HEK293 (cell line): ENCODE results near the gene NOM1.

Source experiments
- CTCF ChIA-PET: fragments of 350-600 bp; formaldehyde crosslinking; extraction: SDS; loops from one replicate; lab custom pipeline; 2021; ENCODE audit warnings: antibody characterized with exemption; lab: Yijun Ruan, JAX
- POLR2A ChIA-PET: fragments of 300-600 bp; formaldehyde crosslinking; extraction: SDS; loops from one replicate; lab custom pipeline; 2020; ENCODE audit warnings: antibody characterized with exemption, inconsistent platforms; lab: Yijun Ruan, JAX
- H3K27ac ChIP-seq: fragments of 200-500 bp; sonication (Bioruptor generic); 2 replicates; pipeline ENCODE4 v1.5.1; 2014; ENCODE audit warnings: low read depth, low read length, control low read depth, inconsistent platforms; ENCODE audit errors: extremely low read depth
- H3K36me3 ChIP-seq, 2 experiments: fragments of 200-500 bp in 1 of 2; sonication (Bioruptor generic) in 1 of 2; 1 replicate in 1 of 2; 2 replicates in 1 of 2; pipeline ENCODE4 v1.5.1; 2014 to 2017; ENCODE audit warnings: inconsistent platforms in 2 of 2, low read length in 2 of 2; ENCODE audit not compliant: control insufficient read depth in 2 of 2, insufficient read depth in 1 of 2
- H3K4me1 ChIP-seq: fragments of 200-500 bp; sonication (Bioruptor generic); 2 replicates; pipeline ENCODE4 v1.5.1; 2014; ENCODE audit warnings: mild to moderate bottlenecking, low read length, inconsistent platforms; ENCODE audit not compliant: control insufficient read depth, insufficient read depth
- H3K4me3 ChIP-seq: 2 replicates; pipeline ENCODE4 v1.5.1; 2011; ENCODE audit warnings: low read depth, mild to moderate bottlenecking, control low read depth, low read length, moderate library complexity
- H3K9me3 ChIP-seq: fragments of 200-500 bp; sonication (Bioruptor generic); 2 replicates; pipeline ENCODE4 v1.5.1; 2014; ENCODE audit warnings: low read depth, low read length, inconsistent platforms; ENCODE audit not compliant: control insufficient read depth, insufficient read depth
- BCL6B ChIP-seq: fragments of 450-650 bp; formaldehyde crosslinking; IDR thresholded peaks from 2 replicates; pipeline ENCODE4 v1.5.1; 2017; ENCODE audit warnings: missing biosample characterization, missing genetic modification characterization
- GLIS2 ChIP-seq: fragments of 450-650 bp; formaldehyde crosslinking; IDR thresholded peaks from 2 replicates; pipeline ENCODE4 v1.5.1; 2016; ENCODE audit warnings: missing biosample characterization, missing genetic modification characterization
- HIC1 ChIP-seq: fragments of 450-650 bp; formaldehyde crosslinking; IDR thresholded peaks from 2 replicates; pipeline ENCODE4 v1.5.1; 2016; ENCODE audit warnings: missing biosample characterization, missing genetic modification characterization
- OSR2 ChIP-seq: fragments of 450-650 bp; formaldehyde crosslinking; IDR thresholded peaks from 2 replicates; pipeline ENCODE4 v1.5.1; 2016; ENCODE audit warnings: missing biosample characterization, missing genetic modification characterization
- OVOL3 ChIP-seq: fragments of 450-650 bp; formaldehyde crosslinking; IDR thresholded peaks from 2 replicates; pipeline ENCODE4 v1.5.1; 2016; ENCODE audit warnings: missing biosample characterization, missing genetic modification characterization
- PRDM1 ChIP-seq: fragments of 450-650 bp; formaldehyde crosslinking; IDR thresholded peaks from 2 replicates; pipeline ENCODE4; 2016; ENCODE audit warnings: missing biosample characterization, missing genetic modification characterization
- TCF7L2 ChIP-seq: IDR thresholded peaks from 2 replicates; pipeline ENCODE4 v1.6.1; 2011; ENCODE audit warnings: low read depth, mild to moderate bottlenecking, inconsistent platforms, low read length, moderate library complexity, borderline replicate concordance
- ZBTB17 ChIP-seq: fragments of 450-650 bp; formaldehyde crosslinking; IDR thresholded peaks from 2 replicates; pipeline ENCODE4 v1.5.1; 2016; ENCODE audit warnings: missing biosample characterization, missing genetic modification characterization
- ZBTB20 ChIP-seq: fragments of 450-650 bp; formaldehyde crosslinking; IDR thresholded peaks from 2 replicates; pipeline ENCODE4 v1.5.1; 2016; ENCODE audit warnings: missing biosample characterization, missing genetic modification characterization
- ZNF132 ChIP-seq: fragments of 450-650 bp; formaldehyde crosslinking; IDR thresholded peaks from 2 replicates; pipeline ENCODE4 v1.5.1; 2017; ENCODE audit warnings: missing biosample characterization, missing genetic modification characterization, borderline replicate concordance
- ZNF19 ChIP-seq: fragments of 450-650 bp; formaldehyde crosslinking; IDR thresholded peaks from 2 replicates; pipeline ENCODE4; 2016; ENCODE audit warnings: missing biosample characterization, missing genetic modification characterization, low read depth
- ZNF274 ChIP-seq, 2 experiments: fragments of 200-500 bp in 1 of 2; fragments of 450-650 bp in 1 of 2; sonication (Bioruptor generic) in 1 of 2; formaldehyde crosslinking in 1 of 2; IDR thresholded peaks; 2 replicates each; pipeline versions ENCODE4 v1.5.1 to v1.6.1; 2014 to 2016; ENCODE audit warnings: borderline replicate concordance in 1 of 2, inconsistent platforms in 1 of 2, low read length in 1 of 2, missing biosample characterization in 1 of 2, missing genetic modification characterization in 1 of 2
- ZNF292 ChIP-seq: fragments of 450-650 bp; formaldehyde crosslinking; IDR thresholded peaks from 2 replicates; pipeline ENCODE4 v1.5.1; 2016; ENCODE audit warnings: low read depth, missing biosample characterization, missing genetic modification characterization, borderline replicate concordance
- ZNF362 ChIP-seq: fragments of 450-650 bp; formaldehyde crosslinking; IDR thresholded peaks from 2 replicates; pipeline ENCODE4 v1.5.1; 2016; ENCODE audit warnings: missing biosample characterization, missing genetic modification characterization
- ZNF394 ChIP-seq: fragments of 450-650 bp; formaldehyde crosslinking; IDR thresholded peaks from 2 replicates; pipeline ENCODE4 v1.5.1; 2016; ENCODE audit warnings: missing biosample characterization, missing genetic modification characterization, mild to moderate bottlenecking, moderate library complexity, borderline replicate concordance
- ZNF501 ChIP-seq: fragments of 450-650 bp; formaldehyde crosslinking; IDR thresholded peaks from 2 replicates; pipeline ENCODE4 v1.5.1; 2016; ENCODE audit warnings: missing biosample characterization, missing genetic modification characterization
- ZNF548 ChIP-seq: fragments of 450-650 bp; formaldehyde crosslinking; IDR thresholded peaks from 2 replicates; pipeline ENCODE4 v1.5.1; 2016; ENCODE audit warnings: missing biosample characterization, missing genetic modification characterization
- ZNF585B ChIP-seq: fragments of 450-650 bp; formaldehyde crosslinking; IDR thresholded peaks from 2 replicates; pipeline ENCODE4 v1.5.1; 2016; ENCODE audit warnings: missing biosample characterization, missing genetic modification characterization
- ZNF704 ChIP-seq: fragments of 450-650 bp; formaldehyde crosslinking; IDR thresholded peaks from 2 replicates; pipeline ENCODE4 v1.5.1; 2016; ENCODE audit warnings: missing biosample characterization, missing genetic modification characterization
- ZNF76 ChIP-seq: fragments of 450-650 bp; formaldehyde crosslinking; IDR thresholded peaks from 2 replicates; pipeline ENCODE4; 2016; ENCODE audit warnings: low read depth, missing biosample characterization, missing genetic modification characterization, borderline replicate concordance
- ZNF768 ChIP-seq: fragments of 450-650 bp; formaldehyde crosslinking; IDR thresholded peaks from 2 replicates; pipeline ENCODE4 v1.5.1; 2018; ENCODE audit warnings: missing biosample characterization, mild to moderate bottlenecking, missing genetic modification characterization
- ZNF830 ChIP-seq: fragments of 450-650 bp; IDR thresholded peaks from 2 replicates; pipeline ENCODE4 v1.5.0; 2018; ENCODE audit warnings: missing biosample characterization, missing genetic modification characterization, low read depth, mild to moderate bottlenecking, moderate library complexity

NOM1 gene

GRCh38 chr7:157002819-157003421, 53.4 kb downstream of the NOM1 start:
- POLR2A ChIA-PET = no interaction called here
- Histone ChIP-seq H3K36me3 (peaks cover 0 to 27% of the 10 kb centered on the region in 2 experiments; a peak in 2 of 3 replicates), H3K4me1 (peaks cover 5% of the 10 kb centered on the region; the same call in 1 of the 2 replicates), H3K9me3 (no peaks in the 10 kb centered on the region), H3K27ac (no peak overlapping the region), H3K4me3 (no peak overlapping the region)
- TF ChIP-seq ZNF19 (no peak), ZNF768 (no peak), ZBTB20 (tag by site-specific recombination) (no peak), TCF7L2 (0 out of 2 replicates have a peak, but pooled peaks have one; percentile 20), ZNF274 (IDR thresholded peaks at IDR 0.05; ENCODE audit: low read length) (no peak), ZNF274 (tag by site-specific recombination; IDR thresholded peaks at IDR 0.05; ENCODE audit: borderline replicate concordance) (no peak), BCL6B (no peak), ZNF830 (tag by site-specific recombination) (no peak)
- CTCF ChIA-PET = no interaction called here

GRCh38 chr7:157003445-157003755, 53.9 kb downstream of the NOM1 start:
- POLR2A ChIA-PET = no interaction called here

GRCh38 chr7:157003756-157004520, 54.4 kb downstream of the NOM1 start:
- Histone ChIP-seq H3K36me3 (peaks cover 0 to 27% of the 10 kb centered on the region in 2 experiments; a peak in 2 of 3 replicates), H3K27ac (no peak overlapping the region), H3K4me3 (no peak overlapping the region), H3K9me3 (no peaks in the 10 kb centered on the region), H3K4me1 (peaks cover 12% of the 10 kb centered on the region; the same call in 1 of the 2 replicates)
- CTCF ChIA-PET = no interaction called here
- POLR2A ChIA-PET = no interaction called here
- TF ChIP-seq ZNF548 (tag by site-specific recombination) = no peak
- no peak for TF ChIP-seq ZNF292
- no peak for TF ChIP-seq ZNF394 (tag by site-specific recombination)
- no peak for TF ChIP-seq ZBTB17 (tag by site-specific recombination)
- no peak for TF ChIP-seq PRDM1 (tag by site-specific recombination)
- peak; percentile 95 for TF ChIP-seq OSR2 (tag by site-specific recombination)
- TF ChIP-seq ZNF132 = no peak
- TF ChIP-seq TCF7L2 = no peak
- TF ChIP-seq GLIS2 (tag by site-specific recombination) = no peak
- TF ChIP-seq HIC1 (tag by site-specific recombination) = no peak
- no peak for TF ChIP-seq ZNF501 (tag by site-specific recombination)
- TF ChIP-seq ZNF704 (tag by site-specific recombination) = no peak

More at GRCh38 chr7:157003445-157003755, 53.9 kb downstream of the NOM1 start:
- TF ChIP-seq ZNF585B (tag by site-specific recombination) (no peak), OVOL3 (tag by site-specific recombination) (no peak), ZNF76 (tag by site-specific recombination) (no peak), ZNF274 (IDR thresholded peaks at IDR 0.05; ENCODE audit: low read length) (no peak), ZNF274 (tag by site-specific recombination; IDR thresholded peaks at IDR 0.05; ENCODE audit: borderline replicate concordance) (no peak), ZNF362 (tag by site-specific recombination) (peak; percentile 67; the same call in 1 of the 2 replicates)
- TF ChIP-seq, all 188 proteins: peak for 1
- no peak overlapping the region for H3K4me3 ChIP-seq
- H3K27ac ChIP-seq = no peak overlapping the region
- CTCF ChIA-PET = no interaction called here
- peaks cover 0 to 27% of the 10 kb centered on the region in 2 experiments; a peak in 2 of 3 replicates for H3K36me3 ChIP-seq
- H3K4me1 ChIP-seq = peaks cover 9% of the 10 kb centered on the region; the same call in 1 of the 2 replicates
- H3K9me3 ChIP-seq = no peaks in the 10 kb centered on the region
